ENCODE measurements around the gene SLC25A44.

DNA sequence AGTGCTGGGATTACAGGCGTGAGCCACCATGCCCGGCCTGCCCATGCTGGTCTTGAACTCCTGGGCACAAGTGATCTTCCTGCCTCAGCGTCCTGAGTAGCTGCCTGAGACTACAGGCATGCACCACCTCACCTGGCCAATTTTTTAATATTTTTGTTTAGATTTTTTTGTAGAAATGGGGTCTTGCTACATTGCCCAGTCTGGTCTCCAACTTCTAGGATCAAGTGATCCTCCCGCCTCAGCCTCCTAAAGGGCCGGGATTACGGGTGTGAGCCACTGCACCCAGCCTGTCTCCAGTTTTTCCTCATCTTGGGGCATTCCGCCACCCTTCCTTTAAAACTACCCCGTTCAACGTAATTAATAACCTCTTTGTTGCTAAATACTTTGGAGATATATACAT is 26.3 kb downstream of the SLC25A44 start:
- TF ChIP-seq EZH2 (IDR thresholded peaks at IDR 0.05; ENCODE audit: insufficient read depth, poor library complexity, severe bottlenecking) (no peak), EZH2phosphoT487 (IDR thresholded peaks at IDR 0.05; ENCODE audit: insufficient read depth, low read depth) (no peak)
